CD14-positive monocyte (primary cell): ENCODE data around the gene RWDD2A. TPM values are rescaled to one million over a fixed set of nuclear protein-coding genes. Genes with fewer than 3 reads are reported as not detected.

Experiments
- DNase-seq, 3 donors: peaks; one replicate each; pipeline ENCODE4 v3.0.0-alpha.2; 2011 to 2022
- H2AFZ ChIP-seq: 2 replicates; pipeline ENCODE4 v1.6.0; 2012; ENCODE audit warnings: mild to moderate bottlenecking, low read depth, low read length, inconsistent platforms; ENCODE audit not compliant: insufficient read depth, poor library complexity, severe bottlenecking
- H3K27ac ChIP-seq, 2 donors: 1 replicate in 1 of 2; 2 replicates in 1 of 2; pipeline ENCODE4 v1.5.1; 2012 to 2013; ENCODE audit warnings: low read length in 2 of 2, control low read depth in 1 of 2, inconsistent platforms in 1 of 2, low read depth in 1 of 2, mild to moderate bottlenecking in 1 of 2
- H3K27me3 ChIP-seq, 2 donors: one replicate each; pipeline versions ENCODE4 v1.6.0 to v1.6.1; 2011 to 2013; ENCODE audit warnings: low read length in 2 of 2; ENCODE audit not compliant: control insufficient read depth in 2 of 2, insufficient read depth in 2 of 2
- H3K36me3 ChIP-seq, 2 donors: replicated peaks in 1 of 2; 1 replicate in 1 of 2; 2 replicates in 1 of 2; pipeline versions ENCODE4 v1.5.1 to v1.6.1; 2012 to 2013; ENCODE audit warnings: low read length in 2 of 2, control low read depth in 1 of 2, inconsistent platforms in 1 of 2, mild to moderate bottlenecking in 1 of 2; ENCODE audit not compliant: insufficient read depth in 2 of 2, control insufficient read depth in 1 of 2
- H3K4me1 ChIP-seq, 2 donors: 1 replicate in 1 of 2; 2 replicates in 1 of 2; pipeline versions ENCODE4 v1.5.1 to v1.6.1; 2012 to 2013; ENCODE audit warnings: low read length in 2 of 2, control low read depth in 1 of 2, inconsistent platforms in 1 of 2, mild to moderate bottlenecking in 1 of 2, moderate library complexity in 1 of 2; ENCODE audit not compliant: insufficient read depth in 2 of 2, control insufficient read depth in 1 of 2
- H3K4me2 ChIP-seq: replicated peaks from 2 replicates; pipeline ENCODE3; 2012; ENCODE audit warnings: low read length, moderate library complexity, mild to moderate bottlenecking; ENCODE audit not compliant: poor library complexity, severe bottlenecking; ENCODE audit errors: extremely low read depth
- H3K4me3 ChIP-seq, 3 experiments: fragments of 200-600 bp in 1 of 3; sonication (generic) in 1 of 3; replicated peaks in 1 of 3; 1 replicate in 2 of 3; 2 replicates in 1 of 3; pipeline ENCODE4 v1.5.1; 2011 to 2013; ENCODE audit warnings: low read length in 3 of 3, mild to moderate bottlenecking in 3 of 3, control low read depth in 2 of 3, low read depth in 2 of 3, inconsistent platforms in 1 of 3, moderate library complexity in 1 of 3
- H3K79me2 ChIP-seq: 2 replicates; pipeline ENCODE4 v1.6.0; 2012; ENCODE audit warnings: mild to moderate bottlenecking, control low read depth, inconsistent platforms, low read length, moderate library complexity; ENCODE audit not compliant: insufficient read depth
- H3K9ac ChIP-seq: 2 replicates; pipeline ENCODE4 v1.6.0; 2017; ENCODE audit warnings: low read length, mild to moderate bottlenecking; ENCODE audit not compliant: insufficient read depth, poor library complexity, severe bottlenecking
- H3K9me3 ChIP-seq, 2 donors: replicated peaks in 1 of 2; 1 replicate in 1 of 2; 2 replicates in 1 of 2; pipeline versions ENCODE4 v1.5.1 to v1.6.1; 2012 to 2013; ENCODE audit warnings: low read length in 2 of 2, control low read depth in 1 of 2; ENCODE audit not compliant: control insufficient read depth in 1 of 2, insufficient read depth in 1 of 2
- H4K20me1 ChIP-seq: 2 replicates; pipeline ENCODE4 v1.6.0; 2012; ENCODE audit warnings: mild to moderate bottlenecking, low read length, control low read depth, moderate library complexity; ENCODE audit not compliant: insufficient read depth
- H3K27ac Mint-ChIP-seq, 7 donors: one replicate each; pipeline ENCODE4 v1.8.0; 2020; ENCODE audit warnings: mild to moderate bottlenecking in 7 of 7, mixed read lengths in 7 of 7, moderate library complexity in 6 of 7, inconsistent platforms in 2 of 7
- H3K27me3 Mint-ChIP-seq, 3 donors: one replicate each; pipeline ENCODE4 v1.8.0; 2021 to 2022; ENCODE audit warnings: low read depth in 3 of 3, mild to moderate bottlenecking in 3 of 3, mixed read lengths in 3 of 3, moderate library complexity in 3 of 3, inconsistent platforms in 1 of 3
- H3K36me3 Mint-ChIP-seq, 2 donors: one replicate each; pipeline ENCODE4 v1.8.0; 2020; ENCODE audit warnings: mixed read lengths in 2 of 2, inconsistent platforms in 1 of 2, mild to moderate bottlenecking in 1 of 2
- H3K4me1 Mint-ChIP-seq: one replicate; pipeline ENCODE4 v1.8.0; 2020; ENCODE audit warnings: mild to moderate bottlenecking, mixed read lengths
- H3K4me3 Mint-ChIP-seq, 2 donors: one replicate each; pipeline ENCODE4 v1.8.0; 2020; ENCODE audit warnings: mild to moderate bottlenecking in 2 of 2, mixed read lengths in 2 of 2, moderate library complexity in 1 of 2
- H3K9me3 Mint-ChIP-seq, 7 donors: one replicate each; pipeline ENCODE4 v1.8.0; 2020 to 2022; ENCODE audit warnings: mixed read lengths in 7 of 7, mild to moderate bottlenecking in 6 of 7, moderate library complexity in 6 of 7, inconsistent platforms in 2 of 7
- CTCF ChIP-seq: fragments of 200-600 bp; IDR thresholded peaks from one replicate; pipeline ENCODE4 v1.8.0; 2022; ENCODE audit warnings: antibody characterized with exemption, mild to moderate bottlenecking
- WGBS: methylation state at CpG from one replicate; pipeline ENCODE4 v1.1.5; 2013; ENCODE audit warnings: missing lambda C conversion rate; ENCODE audit not compliant: insufficient coverage; 5-methylcytosine and 5-hydroxymethylcytosine counted together
- intact Hi-C, 2 donors: fragments of 100-400 bp; cut with micrococcal nuclease; formaldehyde crosslinking; loops; one replicate each; pipeline versions ENCODE4 v1.15.0 to v1.15.1; 2023
- polyA plus RNA-seq, 3 donors: library from polyadenylated mRNA; depleted of rRNA in 1 of 3; unstranded in 2 of 3; stranded (reverse) in 1 of 3; fragments of 300-500 nt in 2 of 3; fragments of >200 nt in 1 of 3; fragmentation: Illumina TruSeq in 2 of 3; gene quantifications; 1 replicate in 2 of 3; 2 replicates in 1 of 3; pipeline ENCODE4 v1.2.3, GENCODE V29; 2012 to 2021

The RWDD2A gene
- polyA plus RNA-seq, 3 donors: 0.77 to 1.2 (median 1.1) TPM

DNA sequence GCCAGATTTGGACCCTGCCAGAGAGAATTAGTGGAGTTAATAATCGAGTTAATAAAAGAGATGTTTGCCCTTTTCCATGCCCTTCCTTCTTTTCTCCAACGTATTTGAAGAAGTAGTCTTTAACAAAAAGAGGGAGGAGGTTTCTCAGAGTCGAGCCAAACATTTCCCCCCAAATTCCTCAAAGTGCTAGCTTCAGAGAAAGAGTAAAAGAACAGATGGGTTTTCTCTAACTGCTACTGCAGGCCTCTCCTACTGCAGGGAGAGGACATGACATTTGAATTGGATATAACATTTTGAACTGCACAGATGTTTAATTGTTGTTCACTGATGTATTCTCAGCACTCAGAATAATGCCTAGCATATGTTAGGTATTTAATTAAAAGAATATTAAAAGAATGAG, 25.5 kb downstream of the RWDD2A start:
- no peaks in the 10 kb centered on the region for H4K20me1 ChIP-seq
- H3K36me3 Mint-ChIP-seq: no peaks in the 10 kb centered on the region
- no peak for TF ChIP-seq CTCF
- H3K27me3 Mint-ChIP-seq: peaks cover 0 to 4% (median 2%) of the 10 kb centered on the region in 3 donors
- no peak for DNase-seq
- no CpG with 5 or more reads among the region's 3 CpGs for WGBS
- no peaks in the 10 kb centered on the region for H3K4me1 Mint-ChIP-seq
- no peak overlapping the region for H3K27ac ChIP-seq
- no peaks in the 10 kb centered on the region for H3K9me3 ChIP-seq
- H3K4me2 ChIP-seq: no peak overlapping the region
- H3K4me3 ChIP-seq: no peak overlapping the region
- no peak overlapping the region for H3K9ac ChIP-seq
- intact Hi-C loops: no loop called here
- H3K27ac Mint-ChIP-seq: peak overlapping the region in 1 of 7 donors; percentile 51
- no peaks in the 10 kb centered on the region for H3K4me1 ChIP-seq
- H3K27me3 ChIP-seq: no peaks in the 10 kb centered on the region
- H3K9me3 Mint-ChIP-seq: no peaks in the 10 kb centered on the region
- H3K79me2 ChIP-seq: no peaks in the 10 kb centered on the region
- no peak overlapping the region for H2AFZ ChIP-seq
- no peak overlapping the region for H3K4me3 Mint-ChIP-seq
- H3K36me3 ChIP-seq: no peaks in the 10 kb centered on the region

- H3K36me3 Mint-ChIP-seq: no peaks in the 10 kb centered on the region
- no peak overlapping the region for H3K4me3 Mint-ChIP-seq
- no peaks in the 10 kb centered on the region for H3K4me1 Mint-ChIP-seq
- TF ChIP-seq CTCF: no peak
- H3K4me3 ChIP-seq: no peak overlapping the region
- no peaks in the 10 kb centered on the region for H3K36me3 ChIP-seq
- H3K27ac ChIP-seq: no peak overlapping the region
- H3K4me2 ChIP-seq: no peak overlapping the region
- intact Hi-C loops: loop anchor here (10.0 kb wide), 1 partner anchor 295 kb away; the partner anchor contains the start of gene PRSS35 (in 2 of the 2)
- H3K27ac Mint-ChIP-seq: no peak overlapping the region
- H3K9ac ChIP-seq: no peak overlapping the region
- H3K79me2 ChIP-seq: no peaks in the 10 kb centered on the region
- no peaks in the 10 kb centered on the region for H3K27me3 ChIP-seq
- no peaks in the 10 kb centered on the region for H3K4me1 ChIP-seq
- no peaks in the 10 kb centered on the region for H3K9me3 ChIP-seq
- H3K27me3 Mint-ChIP-seq: peaks cover 1 to 3% (median 2%) of the 10 kb centered on the region in 3 donors
- no peak for DNase-seq
- H2AFZ ChIP-seq: no peak overlapping the region
- no peaks in the 10 kb centered on the region for H3K9me3 Mint-ChIP-seq
- no peaks in the 10 kb centered on the region for H4K20me1 ChIP-seq
Measured at GRCh38 chr6:83220121-83220520, 27.0 kb downstream of the RWDD2A start.
